GM19099 (cell line): ENCODE results near the gene WDR37.

Experiments
- POLR2A ChIP-seq: IDR thresholded peaks from 3 replicates; pipeline ENCODE4 v1.6.1; 2011; ENCODE audit warnings: low read depth; ENCODE audit not compliant: insufficient read length; ENCODE audit errors: extremely low read depth

The WDR37 gene

GRCh38 chr10:1154531-1155295 is 98.5 kb downstream of the WDR37 start:
- TF ChIP-seq POLR2A, result no peak

GRCh38 chr10:1155791-1156615 is 99.8 kb downstream of the WDR37 start:
- TF ChIP-seq POLR2A, result no peak

GRCh38 chr10:1156616-1156886 is 100.4 kb downstream of the WDR37 start:
- TF ChIP-seq POLR2A, result no peak

GRCh38 chr10:1156921-1157614 is 100.9 kb downstream of the WDR37 start:
- no peak for TF ChIP-seq POLR2A

GRCh38 chr10:1157615-1157933 is 101.4 kb downstream of the WDR37 start:
- TF ChIP-seq POLR2A, result no peak

DNA sequence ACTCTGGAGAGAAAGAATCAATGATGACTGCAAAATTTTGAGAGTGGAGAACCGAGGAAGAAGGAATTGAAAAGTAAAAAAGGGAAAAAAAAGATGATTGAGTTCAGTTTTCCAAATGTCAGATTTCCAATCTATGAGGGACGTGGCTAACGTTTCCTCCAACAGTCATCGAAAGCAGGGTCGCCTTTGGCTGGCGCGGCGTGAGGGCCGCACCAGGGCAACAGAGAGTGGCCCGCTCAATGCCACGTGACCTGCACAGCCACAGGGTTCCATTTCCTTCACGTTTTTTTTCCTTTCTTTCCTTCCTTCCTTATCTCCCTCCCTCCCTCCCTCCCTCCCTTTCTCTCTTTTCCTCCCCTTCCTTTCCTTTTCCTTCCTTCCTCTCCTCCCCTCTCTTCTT is 101.9 kb downstream of the WDR37 start:
- no peak for TF ChIP-seq POLR2A

- TF ChIP-seq POLR2A, result no peak
Observed at GRCh38 chr10:1159131-1160061, 103.2 kb downstream of the WDR37 start.

GRCh38 chr10:1160561-1161314 is 104.6 kb downstream of the WDR37 start:
- TF ChIP-seq POLR2A, result no peak

DNA sequence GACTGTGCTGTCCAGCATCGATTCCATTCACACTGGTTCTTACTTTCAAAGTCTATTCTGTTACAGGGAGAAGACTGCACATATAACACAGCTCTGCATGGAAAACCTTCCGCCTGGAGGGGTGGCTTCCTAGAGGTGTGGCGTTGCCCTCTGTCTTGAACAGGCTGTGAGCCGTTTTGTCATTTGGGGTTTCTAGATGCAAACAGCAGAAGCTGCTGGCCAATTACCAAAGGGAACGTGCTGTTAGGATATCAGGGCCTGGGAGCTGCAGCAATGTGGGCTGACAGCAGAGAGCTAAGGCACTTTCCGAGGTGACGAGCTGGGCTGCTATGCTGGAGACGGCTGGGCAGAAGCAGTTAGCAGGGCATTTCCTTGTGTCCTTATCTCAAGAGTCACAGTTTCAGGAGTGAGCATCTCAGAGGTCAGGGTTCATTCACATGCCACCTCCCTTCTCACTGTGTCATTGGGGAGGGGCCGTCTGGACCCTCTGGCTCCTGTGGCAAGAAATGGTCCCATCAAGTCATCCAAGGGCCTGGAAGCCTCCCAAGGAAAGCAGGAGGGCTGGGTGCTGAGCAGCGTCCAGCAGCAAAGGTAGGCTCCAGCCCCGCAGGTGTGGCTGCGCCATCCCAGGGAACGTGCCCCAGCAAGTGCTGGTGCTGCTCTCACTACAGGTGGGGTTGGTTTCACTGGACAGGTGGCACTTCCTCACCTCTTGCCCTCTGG is 106.5 kb downstream of the WDR37 start:
- TF ChIP-seq POLR2A, result no peak

GRCh38 chr10:1163204-1163660 is 107.0 kb downstream of the WDR37 start:
- no peak for TF ChIP-seq POLR2A

GRCh38 chr10:1163831-1164230 is 107.6 kb downstream of the WDR37 start:
- TF ChIP-seq POLR2A, result no peak

DNA sequence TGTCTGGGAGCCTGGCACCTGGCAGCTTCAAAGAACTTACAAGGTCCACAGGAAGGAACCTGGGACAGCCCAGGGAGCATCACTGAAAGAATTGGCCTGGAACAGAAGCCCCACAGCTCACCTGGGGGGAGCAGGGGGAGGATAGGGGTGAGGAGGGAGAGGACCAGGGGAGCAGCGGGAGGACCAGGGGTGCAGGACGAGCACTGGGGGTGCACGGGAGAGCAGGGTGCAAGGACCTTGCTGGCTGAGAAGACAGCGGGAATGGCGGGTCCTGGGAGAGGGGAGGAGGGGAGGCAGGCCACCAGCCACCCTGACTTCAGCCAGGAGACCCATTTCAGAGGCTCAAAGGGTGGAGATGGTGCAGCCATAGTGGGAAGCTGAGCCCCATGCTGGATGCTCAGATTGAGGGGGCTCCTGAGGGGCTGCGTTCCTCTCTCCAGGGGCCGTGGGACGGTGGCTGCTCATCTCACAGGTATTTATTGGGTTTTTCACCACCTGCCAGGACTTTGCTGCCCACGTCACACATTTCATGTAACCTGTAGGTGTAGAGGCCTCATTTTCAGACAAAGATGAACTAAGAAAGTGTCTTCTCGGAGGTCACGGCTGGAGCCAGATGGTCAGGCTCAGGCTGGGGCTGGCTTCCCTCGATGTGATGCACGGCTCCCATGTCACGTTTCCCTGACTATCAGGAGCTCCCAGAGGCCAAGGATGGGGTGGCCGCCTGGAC is 110.1 kb downstream of the WDR37 start:
- TF ChIP-seq POLR2A, result no peak

DNA sequence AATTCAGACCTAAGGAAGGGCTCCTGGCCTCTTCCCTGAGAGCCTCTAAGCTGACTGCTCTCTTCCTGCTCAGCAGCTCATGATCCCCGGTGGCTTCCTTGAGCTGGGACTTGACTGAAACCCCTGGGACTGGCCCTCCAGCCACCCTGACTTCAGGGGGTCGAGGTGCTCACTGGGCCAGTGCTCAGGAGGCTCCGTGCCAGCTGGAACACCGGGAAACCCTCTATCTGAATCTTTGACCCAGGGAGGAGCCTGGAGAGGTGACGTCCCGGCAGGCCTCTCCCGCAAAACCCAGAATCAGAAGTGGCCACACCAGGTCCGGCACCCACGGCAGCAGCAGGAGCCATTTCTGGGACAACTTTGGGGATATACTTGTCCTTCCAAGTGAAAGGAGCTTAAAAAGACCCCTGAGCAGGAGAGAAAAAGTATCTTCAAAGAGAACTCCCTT is 110.7 kb downstream of the WDR37 start:
- no peak for TF ChIP-seq POLR2A
